ENCODE data around the gene FNIP2. TPM values are rescaled to one million over a fixed set of nuclear protein-coding genes. Genes with fewer than 3 reads are reported as not detected.

The FNIP2 gene
- total RNA-seq, 1 experiment from 2014 or later, result 5.2 TPM

GRCh38 chr4:158787709-158788475 is 19.1 kb downstream of the FNIP2 start:
- H3K4me2 ChIP-seq (ENCODE audit: low read length), result no peak overlapping the region

GRCh38 chr4:158788516-158788915 is 19.7 kb downstream of the FNIP2 start:
- intact Hi-C loops (cut with micrococcal nuclease), result no loop called here
- no peak for TF ChIP-seq EZH2 (IDR thresholded peaks at IDR 0.05; ENCODE audit: low read length, unreplicated experiment)
- no peak for TF ChIP-seq CTCF (conservative IDR thresholded peaks at IDR 0.05; ENCODE audit: low read depth, low read length)
- BruUV-seq (replicated peaks), result no TSS peak
- Histone ChIP-seq H3K4me3 (ENCODE audit: low read length) (no peak overlapping the region), H3K9ac (ENCODE audit: low read length) (no peak overlapping the region), H3K9me3 (ENCODE audit: low read length) (no peaks in the 10 kb centered on the region), H3K9me2 (replicated peaks; ENCODE audit: low read length) (no peaks in the 10 kb centered on the region), H3K27me3 (ENCODE audit: low read length) (no peaks in the 10 kb centered on the region), H3K27ac (ENCODE audit: low read length) (no peak overlapping the region), H3K4me1 (ENCODE audit: insufficient read depth, low read length) (peaks cover 2% of the 10 kb centered on the region), H4K20me1 (ENCODE audit: low read length) (no peaks in the 10 kb centered on the region), H3K79me2 (ENCODE audit: low read length) (peaks cover 10% of the 10 kb centered on the region; the same call in 1 of the 2 replicates), H2AFZ (ENCODE audit: low read length) (no peak overlapping the region), H3K36me3 (ENCODE audit: low read depth, low read length) (no peaks in the 10 kb centered on the region), H3F3A (ENCODE audit: low read length, unreplicated experiment) (no peaks in the 10 kb centered on the region), H3K4me2 (ENCODE audit: low read length) (no peak overlapping the region)
- ChIA-PET CTCF (no interaction called here), POLR2A (ENCODE audit: unreplicated experiment) (interaction anchor here (0.8 kb wide), 1 partner anchor 10 kb away, joined by 4 read pairs; no protein-coding TSS in a partner anchor)
- ATAC-seq, result no peak
- DNase-seq, result no peak

More at GRCh38 chr4:158787709-158788475, 19.1 kb downstream of the FNIP2 start:
- ATAC-seq (no peak), DNase-seq (no peak)
- intact Hi-C loops (cut with micrococcal nuclease), result no loop called here
- H3K9me2 ChIP-seq (replicated peaks; ENCODE audit: low read length), result no peaks in the 10 kb centered on the region
- TF ChIP-seq EZH2phosphoT487 (IDR thresholded peaks at IDR 0.05; ENCODE audit: borderline replicate concordance, low read length), result no peak
- TF ChIP-seq EZH2 (IDR thresholded peaks at IDR 0.05; ENCODE audit: low read length, unreplicated experiment), result no peak
- TF ChIP-seq CTCF (conservative IDR thresholded peaks at IDR 0.05; ENCODE audit: low read depth, low read length), result no peak
- no peaks in the 10 kb centered on the region for H3K27me3 ChIP-seq (ENCODE audit: low read length)
- no peaks in the 10 kb centered on the region for H3F3A ChIP-seq (ENCODE audit: low read length, unreplicated experiment)
- H2AFZ ChIP-seq (ENCODE audit: low read length), result no peak overlapping the region
- no peaks in the 10 kb centered on the region for H4K20me1 ChIP-seq (ENCODE audit: low read length)
- H3K4me1 ChIP-seq (ENCODE audit: insufficient read depth, low read length), result peaks cover 5% of the 10 kb centered on the region
- BruUV-seq (replicated peaks), result no TSS peak
- ChIA-PET CTCF (no interaction called here), POLR2A (ENCODE audit: unreplicated experiment) (interaction anchor here (0.8 kb wide), 1 partner anchor 9 kb away, joined by 4 read pairs; no protein-coding TSS in a partner anchor)
- H3K36me3 ChIP-seq (ENCODE audit: low read depth, low read length), result no peaks in the 10 kb centered on the region
- H3K27ac ChIP-seq (ENCODE audit: low read length), result no peak overlapping the region
- no peak overlapping the region for H3K4me3 ChIP-seq (ENCODE audit: low read length)
- H3K9me3 ChIP-seq (ENCODE audit: low read length), result no peaks in the 10 kb centered on the region
- H3K79me2 ChIP-seq (ENCODE audit: low read length), result peaks cover 17% of the 10 kb centered on the region; the same call in 1 of the 2 replicates
- no peak overlapping the region for H3K9ac ChIP-seq (ENCODE audit: low read length)

GRCh38 chr4:158789853-158790252 is 21.0 kb downstream of the FNIP2 start:
- Histone ChIP-seq H3K4me1 (ENCODE audit: insufficient read depth, low read length) (no peaks in the 10 kb centered on the region), H3K9me3 (ENCODE audit: low read length) (no peaks in the 10 kb centered on the region), H3K27ac (ENCODE audit: low read length) (no peak overlapping the region), H3K27me3 (ENCODE audit: low read length) (no peaks in the 10 kb centered on the region), H3K36me3 (ENCODE audit: low read depth, low read length) (no peaks in the 10 kb centered on the region), H4K20me1 (ENCODE audit: low read length) (no peaks in the 10 kb centered on the region), H3K9ac (ENCODE audit: low read length) (no peak overlapping the region), H3K79me2 (ENCODE audit: low read length) (peaks cover 10% of the 10 kb centered on the region; the same call in 1 of the 2 replicates), H3F3A (ENCODE audit: low read length, unreplicated experiment) (no peaks in the 10 kb centered on the region), H3K9me2 (replicated peaks; ENCODE audit: low read length) (no peaks in the 10 kb centered on the region), H3K4me3 (ENCODE audit: low read length) (no peak overlapping the region), H3K4me2 (ENCODE audit: low read length) (no peak overlapping the region), H2AFZ (ENCODE audit: low read length) (no peak overlapping the region)
- no peak for ATAC-seq
- DNase-seq, result no peak
- intact Hi-C loops (cut with micrococcal nuclease), result no loop called here
- POLR2A ChIA-PET (ENCODE audit: unreplicated experiment), result no interaction called here
- no TSS peak for BruUV-seq (replicated peaks)
- CTCF ChIA-PET, result no interaction called here
- TF ChIP-seq EZH2 (IDR thresholded peaks at IDR 0.05; ENCODE audit: low read length, unreplicated experiment), result no peak
- TF ChIP-seq CTCF (conservative IDR thresholded peaks at IDR 0.05; ENCODE audit: low read depth, low read length), result no peak
- TF ChIP-seq EZH2phosphoT487 (IDR thresholded peaks at IDR 0.05; ENCODE audit: borderline replicate concordance, low read length), result no peak

All from PC-3 (cell line).